SK-N-MC (cell line): ENCODE results near the gene FER1L5.

ENCODE experiments used
- EZH2 ChIP-seq: fragments of 200-600 bp; sonication (generic); IDR thresholded peaks from one replicate; pipeline ENCODE4 v1.6.1; 2017; ENCODE audit warnings: antibody characterized with exemption
- POLR2AphosphoS5 ChIP-seq: IDR thresholded peaks from 2 replicates; pipeline ENCODE4 v1.6.1; 2012; ENCODE audit warnings: mild to moderate bottlenecking, low read depth, low read length, borderline replicate concordance

DNA sequence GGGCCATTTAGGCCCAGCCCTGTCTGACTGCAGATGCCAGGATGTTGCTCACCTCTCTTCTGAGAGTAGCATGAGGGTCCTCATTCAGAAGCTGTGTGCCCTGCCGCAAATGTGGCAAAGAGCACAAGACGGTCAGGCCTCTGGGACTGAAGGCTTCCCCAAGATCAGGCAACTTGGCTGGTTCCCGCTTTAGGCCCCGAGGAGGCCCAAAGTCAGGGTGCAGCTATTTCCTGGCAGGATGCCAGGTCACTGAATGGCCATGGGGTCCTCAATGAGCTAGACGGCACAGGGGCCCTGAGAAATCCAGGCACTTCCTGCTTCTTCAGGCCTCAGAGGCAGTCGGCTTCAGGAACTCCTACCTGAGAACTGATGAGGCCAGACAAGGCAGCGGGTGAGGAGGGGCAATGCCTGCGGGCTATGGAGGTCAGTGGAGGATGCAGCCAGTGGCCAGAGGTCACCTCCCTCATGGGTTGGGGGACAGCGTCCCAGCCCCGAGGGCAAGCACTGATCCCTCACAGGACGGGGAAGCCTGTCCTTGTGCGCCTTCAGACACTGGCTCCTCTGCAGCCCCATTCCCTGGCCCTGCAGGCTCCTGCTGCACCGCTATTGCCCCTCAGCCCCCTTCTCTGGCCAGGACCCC is 52.4 kb downstream of the FER1L5 start:
- TF ChIP-seq EZH2 (no peak), POLR2AphosphoS5 (no peak)
